CD8-positive, alpha-beta memory T cell (primary cell): ENCODE data around the gene IGLL5. TPM values are rescaled to one million over a fixed set of nuclear protein-coding genes. Genes with fewer than 3 reads are reported as not detected.

Experiments used
- CTCF ChIA-PET: fragments of 350-600 bp; sonication (Branson Sonifier 250); formaldehyde crosslinking; loops from one replicate; lab custom pipeline; 2021; ENCODE audit warnings: antibody characterized with exemption; lab: Charles Lee
- POLR2A ChIA-PET: fragments of 350-600 bp; sonication (Branson Sonifier 250); formaldehyde crosslinking; loops from one replicate; lab custom pipeline; 2021; ENCODE audit warnings: antibody characterized with exemption; lab: Charles Lee
- DNase-seq, 5 donors: peaks; one replicate each; pipeline versions ENCODE4 v3.0.0 to v3.0.0-alpha.2; 2020 to 2022; ENCODE audit warnings: mixed read lengths in 1 of 5
- H3K27ac ChIP-seq: one replicate; pipeline ENCODE4 v1.7.0; 2013; ENCODE audit warnings: low read depth, mild to moderate bottlenecking, low read length, moderate library complexity
- H3K27me3 ChIP-seq: 2 replicates; pipeline ENCODE4 v1.7.0; 2013; ENCODE audit warnings: low read length, mild to moderate bottlenecking; ENCODE audit not compliant: insufficient read depth, poor library complexity, severe bottlenecking
- H3K36me3 ChIP-seq: 2 replicates; pipeline ENCODE4 v1.7.0; 2013; ENCODE audit warnings: mild to moderate bottlenecking, low read length, moderate library complexity; ENCODE audit not compliant: insufficient read depth
- H3K4me1 ChIP-seq: 2 replicates; pipeline ENCODE4 v1.7.0; 2013; ENCODE audit warnings: mild to moderate bottlenecking, low read length, moderate library complexity; ENCODE audit not compliant: insufficient read depth
- H3K4me3 ChIP-seq: 2 replicates; pipeline ENCODE4 v1.7.0; 2013; ENCODE audit warnings: mild to moderate bottlenecking, low read length
- H3K9me3 ChIP-seq: 2 replicates; pipeline ENCODE4 v1.7.0; 2013; ENCODE audit warnings: mild to moderate bottlenecking, low read length
- H3K27ac Mint-ChIP-seq, 8 donors: one replicate each; pipeline ENCODE4 v1.8.0; 2020 to 2021; ENCODE audit warnings: mixed read lengths in 8 of 8, mild to moderate bottlenecking in 6 of 8, inconsistent platforms in 3 of 8, moderate library complexity in 3 of 8
- H3K27me3 Mint-ChIP-seq, 2 donors: one replicate each; pipeline ENCODE4 v1.8.0; 2020 to 2021; ENCODE audit warnings: mixed read lengths in 2 of 2, mild to moderate bottlenecking in 1 of 2, moderate library complexity in 1 of 2
- H3K36me3 Mint-ChIP-seq, 3 donors: one replicate each; pipeline ENCODE4 v1.8.0; 2020 to 2021; ENCODE audit warnings: mixed read lengths in 3 of 3, inconsistent platforms in 1 of 3, mild to moderate bottlenecking in 1 of 3
- H3K4me1 Mint-ChIP-seq, 3 donors: one replicate each; pipeline ENCODE4 v1.8.0; 2020 to 2021; ENCODE audit warnings: mixed read lengths in 3 of 3, inconsistent platforms in 1 of 3, mild to moderate bottlenecking in 1 of 3
- H3K4me3 Mint-ChIP-seq, 7 donors: one replicate each; pipeline ENCODE4 v1.8.0; 2020 to 2021; ENCODE audit warnings: mixed read lengths in 7 of 7, mild to moderate bottlenecking in 6 of 7, moderate library complexity in 4 of 7, inconsistent platforms in 2 of 7
- H3K9me3 Mint-ChIP-seq, 5 donors: one replicate each; pipeline ENCODE4 v1.8.0; 2020 to 2022; ENCODE audit warnings: mixed read lengths in 5 of 5, mild to moderate bottlenecking in 3 of 5, moderate library complexity in 2 of 5, inconsistent platforms in 1 of 5
- polyA plus RNA-seq: library from polyadenylated mRNA; unstranded; fragments of 300-500 nt; fragmentation: Illumina TruSeq; gene quantifications from one replicate; pipeline ENCODE4 v1.2.3, GENCODE V29; 2021
- total RNA-seq, 2 experiments: library from RNA; stranded (reverse); gene quantifications; one replicate each; pipeline ENCODE4 v1.2.3, GENCODE V29; 2021

The IGLL5 gene
- total and polyA plus RNA-seq, 3 experiments from 2014 or later, result not detected

- ChIA-PET CTCF (interaction anchor here (0.8 kb wide), 1 partner anchor 103 kb away, joined by 3 read pairs; no protein-coding TSS in a partner anchor), POLR2A (no interaction called here)
- Mint-ChIP-seq H3K27me3 (peaks cover 1 to 2% of the 10 kb centered on the region in 2 donors), H3K27ac (no peak overlapping the region), H3K9me3 (no peaks in the 10 kb centered on the region), H3K36me3 (no peaks in the 10 kb centered on the region), H3K4me3 (no peak overlapping the region), H3K4me1 (no peaks in the 10 kb centered on the region)
- Histone ChIP-seq H3K27ac (no peak overlapping the region), H3K9me3 (no peaks in the 10 kb centered on the region), H3K36me3 (no peaks in the 10 kb centered on the region), H3K4me1 (no peaks in the 10 kb centered on the region), H3K27me3 (no peaks in the 10 kb centered on the region), H3K4me3 (no peak overlapping the region)
- DNase-seq, result no peak
These were observed 24.7 kb downstream of the IGLL5 start for GRCh38 chr22:22912135-22912987.

- peaks cover 0 to 1% of the 10 kb centered on the region in 2 donors for H3K27me3 Mint-ChIP-seq
- no peaks in the 10 kb centered on the region for H3K9me3 Mint-ChIP-seq
- no peak overlapping the region for H3K27ac Mint-ChIP-seq
- no peaks in the 10 kb centered on the region for H3K36me3 ChIP-seq
- no peaks in the 10 kb centered on the region for H3K4me1 ChIP-seq
- ChIA-PET POLR2A (no interaction called here), CTCF (interaction anchor here (0.8 kb wide), 1 partner anchor 103 kb away, joined by 3 read pairs; no protein-coding TSS in a partner anchor)
- H3K9me3 ChIP-seq, result no peaks in the 10 kb centered on the region
- H3K4me3 ChIP-seq, result no peak overlapping the region
- DNase-seq, result no peak
- no peak overlapping the region for H3K4me3 Mint-ChIP-seq
- no peak overlapping the region for H3K27ac ChIP-seq
- H3K36me3 Mint-ChIP-seq, result no peaks in the 10 kb centered on the region
- no peaks in the 10 kb centered on the region for H3K4me1 Mint-ChIP-seq
- H3K27me3 ChIP-seq, result no peaks in the 10 kb centered on the region
These were observed 25.3 kb downstream of the IGLL5 start for GRCh38 chr22:22912988-22913253.

- Histone ChIP-seq H3K27me3 (no peaks in the 10 kb centered on the region), H3K4me1 (no peaks in the 10 kb centered on the region), H3K4me3 (no peak overlapping the region), H3K36me3 (no peaks in the 10 kb centered on the region), H3K9me3 (no peaks in the 10 kb centered on the region), H3K27ac (no peak overlapping the region)
- ChIA-PET CTCF (no interaction called here), POLR2A (no interaction called here)
- Mint-ChIP-seq H3K4me3 (no peak overlapping the region), H3K27me3 (peaks cover 0 to 1% of the 10 kb centered on the region in 2 donors), H3K9me3 (no peaks in the 10 kb centered on the region), H3K27ac (peak overlapping the region in 1 of 8 donors; percentile 12), H3K4me1 (no peaks in the 10 kb centered on the region), H3K36me3 (no peaks in the 10 kb centered on the region)
- no peak for DNase-seq
These were observed 26.4 kb downstream of the IGLL5 start for GRCh38 chr22:22913989-22914388.

GRCh38 chr22:22914726-22915669, 27.4 kb downstream of the IGLL5 start:
- ChIA-PET POLR2A (no interaction called here), CTCF (no interaction called here)
- Mint-ChIP-seq H3K27ac (peak overlapping the region in 1 of 8 donors; percentile 24), H3K9me3 (no peaks in the 10 kb centered on the region), H3K36me3 (no peaks in the 10 kb centered on the region), H3K4me1 (no peaks in the 10 kb centered on the region), H3K27me3 (no peaks in the 10 kb centered on the region), H3K4me3 (no peak overlapping the region)
- H3K36me3 ChIP-seq, result no peaks in the 10 kb centered on the region
- H3K27me3 ChIP-seq, result no peaks in the 10 kb centered on the region
- no peaks in the 10 kb centered on the region for H3K9me3 ChIP-seq
- DNase-seq, result no peak
- H3K4me1 ChIP-seq, result no peaks in the 10 kb centered on the region
- H3K4me3 ChIP-seq, result no peak overlapping the region
- no peak overlapping the region for H3K27ac ChIP-seq

GRCh38 chr22:22915670-22916035, 28.0 kb downstream of the IGLL5 start:
- H3K27me3 ChIP-seq, result no peaks in the 10 kb centered on the region
- ChIA-PET POLR2A (no interaction called here), CTCF (no interaction called here)
- Mint-ChIP-seq H3K9me3 (no peaks in the 10 kb centered on the region), H3K4me1 (no peaks in the 10 kb centered on the region), H3K4me3 (no peak overlapping the region), H3K27me3 (no peaks in the 10 kb centered on the region), H3K27ac (no peak overlapping the region), H3K36me3 (no peaks in the 10 kb centered on the region)
- DNase-seq, result no peak
- no peaks in the 10 kb centered on the region for H3K9me3 ChIP-seq
- no peaks in the 10 kb centered on the region for H3K36me3 ChIP-seq
- H3K4me1 ChIP-seq, result no peaks in the 10 kb centered on the region
- no peak overlapping the region for H3K4me3 ChIP-seq
- H3K27ac ChIP-seq, result no peak overlapping the region

GRCh38 chr22:22916215-22916951, 28.8 kb downstream of the IGLL5 start:
- CTCF ChIA-PET, result no interaction called here

GRCh38 chr22:22916952-22917290, 29.3 kb downstream of the IGLL5 start:
- Mint-ChIP-seq H3K27ac (no peak overlapping the region), H3K4me3 (no peak overlapping the region), H3K4me1 (no peaks in the 10 kb centered on the region), H3K36me3 (no peaks in the 10 kb centered on the region), H3K9me3 (no peaks in the 10 kb centered on the region), H3K27me3 (peaks cover 0 to under 1% of the 10 kb centered on the region in 2 donors)
- Histone ChIP-seq H3K27me3 (peaks cover 9% of the 10 kb centered on the region), H3K4me1 (no peaks in the 10 kb centered on the region), H3K36me3 (no peaks in the 10 kb centered on the region), H3K27ac (no peak overlapping the region), H3K9me3 (no peaks in the 10 kb centered on the region), H3K4me3 (no peak overlapping the region)
- no peak for DNase-seq
- ChIA-PET POLR2A (no interaction called here), CTCF (no interaction called here)

More at GRCh38 chr22:22916215-22916951, 28.8 kb downstream of the IGLL5 start:
- Mint-ChIP-seq H3K4me1 (no peaks in the 10 kb centered on the region), H3K27me3 (no peaks in the 10 kb centered on the region), H3K27ac (no peak overlapping the region), H3K9me3 (no peaks in the 10 kb centered on the region), H3K4me3 (no peak overlapping the region), H3K36me3 (no peaks in the 10 kb centered on the region)
- Histone ChIP-seq H3K36me3 (no peaks in the 10 kb centered on the region), H3K4me3 (no peak overlapping the region), H3K27ac (no peak overlapping the region), H3K9me3 (no peaks in the 10 kb centered on the region), H3K4me1 (no peaks in the 10 kb centered on the region), H3K27me3 (peaks cover 5% of the 10 kb centered on the region)
- POLR2A ChIA-PET, result no interaction called here
- no peak for DNase-seq

GRCh38 chr22:22917377-22917776, 29.8 kb downstream of the IGLL5 start:
- no peaks in the 10 kb centered on the region for H3K4me1 ChIP-seq
- Mint-ChIP-seq H3K36me3 (no peaks in the 10 kb centered on the region), H3K9me3 (no peaks in the 10 kb centered on the region), H3K4me1 (no peaks in the 10 kb centered on the region), H3K27me3 (peaks cover 0 to 1% of the 10 kb centered on the region in 2 donors), H3K4me3 (no peak overlapping the region), H3K27ac (no peak overlapping the region)
- no peak overlapping the region for H3K4me3 ChIP-seq
- CTCF ChIA-PET, result no interaction called here
- H3K36me3 ChIP-seq, result no peaks in the 10 kb centered on the region
- POLR2A ChIA-PET, result no interaction called here
- H3K27ac ChIP-seq, result no peak overlapping the region
- peaks cover 9% of the 10 kb centered on the region for H3K27me3 ChIP-seq
- no peaks in the 10 kb centered on the region for H3K9me3 ChIP-seq
- DNase-seq, result no peak
